ENCODE measurements around the gene CLSTN2.
A peak's percentile ranks its signal among the peaks of the same experiment; 100 is the strongest.

The CLSTN2 gene

GRCh38 chr3:140219923-140220452 lies 285.0 kb downstream of the CLSTN2 start:
- no peak overlapping the region for H3K4me3 ChIP-seq (ENCODE audit: control insufficient read depth, low read depth, low read length)
- no peak for DNase-seq (ENCODE audit: low read depth)
- TF ChIP-seq CTCF (IDR thresholded peaks at IDR 0.05; ENCODE audit: control insufficient read depth, insufficient read depth, low read depth, low read length, missing control alignments) = peak; percentile 22

GRCh38 chr3:140223197-140223596 lies 288.2 kb downstream of the CLSTN2 start:
- no peak for TF ChIP-seq CTCF (IDR thresholded peaks at IDR 0.05; ENCODE audit: control insufficient read depth, insufficient read depth, low read depth, low read length, missing control alignments)
- no peak overlapping the region for H3K4me3 ChIP-seq (ENCODE audit: control insufficient read depth, low read depth, low read length)
- no peak for DNase-seq (ENCODE audit: low read depth)

- no peak for DNase-seq (ENCODE audit: low read depth)
- TF ChIP-seq CTCF (IDR thresholded peaks at IDR 0.05; ENCODE audit: control insufficient read depth, insufficient read depth, low read depth, low read length, missing control alignments) = no peak
Measured at GRCh38 chr3:140223631-140224030, 288.6 kb downstream of the CLSTN2 start.

GRCh38 chr3:140224307-140224706 lies 289.3 kb downstream of the CLSTN2 start:
- TF ChIP-seq CTCF (IDR thresholded peaks at IDR 0.05; ENCODE audit: control insufficient read depth, insufficient read depth, low read depth, low read length, missing control alignments) = no peak
- DNase-seq (ENCODE audit: low read depth) = no peak
- no peak overlapping the region for H3K4me3 ChIP-seq (ENCODE audit: control insufficient read depth, low read depth, low read length)

More at GRCh38 chr3:140223631-140224030, 288.6 kb downstream of the CLSTN2 start:
- no peak overlapping the region for H3K4me3 ChIP-seq (ENCODE audit: control insufficient read depth, low read depth, low read length)

- DNase-seq (ENCODE audit: low read depth) = no peak
- TF ChIP-seq CTCF (IDR thresholded peaks at IDR 0.05; ENCODE audit: control insufficient read depth, insufficient read depth, low read depth, low read length, missing control alignments) = no peak
- no peak overlapping the region for H3K4me3 ChIP-seq (ENCODE audit: control insufficient read depth, low read depth, low read length)
Measured at GRCh38 chr3:140225996-140226395, 291.0 kb downstream of the CLSTN2 start.

GRCh38 chr3:140233702-140234101 lies 298.7 kb downstream of the CLSTN2 start:
- no peak for DNase-seq (ENCODE audit: low read depth)
- TF ChIP-seq CTCF (IDR thresholded peaks at IDR 0.05; ENCODE audit: control insufficient read depth, insufficient read depth, low read depth, low read length, missing control alignments) = no peak

GRCh38 chr3:140234256-140234655 lies 299.3 kb downstream of the CLSTN2 start:
- no peak overlapping the region for H3K4me3 ChIP-seq (ENCODE audit: control insufficient read depth, low read depth, low read length)
- no peak for TF ChIP-seq CTCF (IDR thresholded peaks at IDR 0.05; ENCODE audit: control insufficient read depth, insufficient read depth, low read depth, low read length, missing control alignments)
- DNase-seq (ENCODE audit: low read depth) = no peak

More at GRCh38 chr3:140233702-140234101, 298.7 kb downstream of the CLSTN2 start:
- no peak overlapping the region for H3K4me3 ChIP-seq (ENCODE audit: control insufficient read depth, low read depth, low read length)

Measured in AG09309 (cell line).